ENCODE measurements around the gene FOXD1.

FOXD1 gene

DNA sequence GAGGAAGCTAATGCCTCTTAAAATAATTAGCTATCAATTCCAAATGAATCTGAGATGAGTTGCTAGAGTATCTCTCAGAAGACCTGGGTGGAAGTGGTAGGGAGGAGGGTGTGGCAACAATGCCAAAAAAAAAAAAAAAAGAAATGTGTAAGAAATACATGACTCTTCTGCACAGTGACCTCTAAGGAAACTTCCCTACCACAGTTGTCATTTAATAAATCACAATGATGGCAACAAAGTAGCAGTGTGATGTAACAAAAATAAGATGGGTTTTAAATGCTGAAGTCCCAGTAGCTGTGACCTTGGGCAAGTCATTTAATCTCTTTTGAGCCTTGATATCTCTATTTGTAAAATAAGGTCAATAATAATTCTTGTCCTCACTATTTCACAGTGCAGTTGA lies 7.2 kb downstream of the FOXD1 start:
- DNase-seq (ENCODE audit: low spot score), result no peak

- no peak for DNase-seq (ENCODE audit: low spot score)
These were observed 8.3 kb downstream of the FOXD1 start for GRCh38 chr5:73440262-73440661.

DNA sequence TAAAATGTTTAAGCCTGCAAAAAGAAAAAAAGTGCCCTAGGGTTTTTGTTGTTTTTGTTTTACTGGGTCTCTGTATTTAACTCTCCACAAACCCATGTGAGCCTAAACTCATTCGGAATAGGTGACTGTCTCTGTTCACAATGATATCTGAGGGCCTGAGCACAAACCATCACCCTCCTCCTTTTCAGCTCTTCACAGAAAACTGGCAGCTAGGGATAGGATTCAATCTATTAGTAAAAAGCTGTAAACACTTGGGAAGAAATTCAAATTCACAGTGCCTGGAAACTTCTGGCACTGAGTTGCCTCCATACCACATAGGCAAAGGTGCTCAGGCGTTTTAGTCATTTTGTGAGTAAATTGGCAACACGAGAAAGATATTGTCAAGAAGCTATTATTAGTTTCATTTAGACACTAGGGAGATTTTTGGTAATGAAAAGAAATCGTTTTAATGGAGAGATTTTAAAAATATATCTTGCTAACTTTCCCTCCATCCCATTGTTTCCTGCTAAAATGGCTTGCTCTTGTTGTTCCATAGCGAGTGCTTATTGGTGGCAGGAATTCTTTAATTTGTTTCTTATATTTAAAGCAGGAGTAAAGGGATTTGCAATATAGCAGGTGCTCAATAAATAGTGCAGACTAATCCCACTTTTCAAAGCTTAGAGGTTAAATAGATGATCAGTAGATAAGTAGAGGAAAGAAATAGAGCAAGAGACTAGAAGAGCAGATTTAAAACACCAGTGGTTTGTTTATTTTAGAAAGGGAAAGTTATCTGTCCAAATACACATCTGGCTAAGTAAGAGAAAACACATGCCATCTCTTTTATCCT lies 9.7 kb downstream of the FOXD1 start:
- DNase-seq (ENCODE audit: low spot score), result no peak

- DNase-seq (ENCODE audit: low spot score), result no peak
These were observed 10.6 kb downstream of the FOXD1 start for GRCh38 chr5:73437777-73438644.

GRCh38 chr5:73437101-73437776 lies 11.3 kb downstream of the FOXD1 start:
- DNase-seq (ENCODE audit: low spot score), result peak; percentile 79

- no peak for DNase-seq (ENCODE audit: low spot score)
These were observed 12.0 kb downstream of the FOXD1 start for GRCh38 chr5:73436535-73437100.

DNA sequence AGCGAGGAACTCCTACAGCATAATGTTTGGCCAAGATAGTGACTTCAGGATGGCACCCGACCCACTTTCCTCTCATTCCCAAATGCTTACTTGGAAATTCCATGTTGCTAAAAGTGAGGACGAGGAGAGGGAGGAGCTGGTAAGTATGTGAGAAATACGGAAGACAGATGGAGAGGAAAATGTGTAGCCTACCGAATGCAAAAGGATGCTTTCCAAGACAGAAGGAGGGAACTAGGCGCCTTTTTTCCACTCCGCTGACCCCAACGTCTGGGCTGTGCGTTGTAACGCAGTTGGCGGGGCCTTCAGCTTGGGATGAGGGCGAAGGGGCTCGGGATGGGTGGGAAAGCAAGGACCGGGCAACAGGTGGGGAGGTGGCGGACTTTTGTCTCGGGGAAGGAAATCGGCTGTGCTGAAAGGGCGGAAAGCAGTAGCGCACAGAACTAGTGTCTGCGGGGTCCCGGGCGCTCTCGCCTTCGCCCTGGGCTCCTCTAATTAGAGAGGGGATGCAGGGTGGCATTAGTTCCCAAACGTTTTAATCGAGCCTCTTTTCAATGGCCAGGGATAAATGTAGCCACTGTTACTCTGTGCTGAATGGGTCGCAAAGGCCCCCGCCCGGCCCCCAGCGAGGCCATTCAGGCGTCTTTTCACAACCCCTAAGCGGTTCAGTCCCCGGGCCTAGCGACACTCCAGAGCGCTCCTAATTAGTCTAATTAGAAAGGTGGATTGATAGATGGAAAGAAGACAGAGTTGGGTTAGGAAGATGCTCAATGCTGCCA lies 12.6 kb downstream of the FOXD1 start:
- DNase-seq (ENCODE audit: low spot score), result no peak

DNA sequence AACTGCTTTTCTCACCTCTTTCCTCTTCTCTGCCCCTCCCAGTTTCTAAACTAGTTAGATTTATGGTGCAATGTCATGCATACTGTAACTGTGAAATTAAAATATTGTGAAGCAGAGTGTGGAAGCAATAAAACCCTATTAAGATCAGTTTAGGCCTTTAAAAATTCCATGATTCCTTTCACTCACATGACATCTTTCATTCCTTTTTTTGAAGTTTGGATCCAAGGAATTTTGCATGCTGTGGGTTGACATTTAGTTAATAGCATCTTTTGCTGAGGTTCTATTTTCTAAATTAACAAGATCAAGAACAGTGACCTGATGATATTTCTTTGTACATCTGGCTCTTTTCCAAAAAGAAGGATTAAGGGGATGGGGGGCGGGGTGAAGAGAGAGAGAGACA lies 13.7 kb downstream of the FOXD1 start:
- no peak for DNase-seq (ENCODE audit: low spot score)

GRCh38 chr5:73434461-73434860 lies 14.1 kb downstream of the FOXD1 start:
- peak; percentile 8 for DNase-seq (ENCODE audit: low spot score)

- DNase-seq (ENCODE audit: low spot score), result no peak
These were observed 14.6 kb downstream of the FOXD1 start for GRCh38 chr5:73433982-73434342.

- DNase-seq (ENCODE audit: low spot score), result no peak
These were observed 15.2 kb downstream of the FOXD1 start for GRCh38 chr5:73433272-73433981.

GRCh38 chr5:73431204-73431851 lies 17.2 kb downstream of the FOXD1 start:
- no peak for DNase-seq (ENCODE audit: low spot score)

DNA sequence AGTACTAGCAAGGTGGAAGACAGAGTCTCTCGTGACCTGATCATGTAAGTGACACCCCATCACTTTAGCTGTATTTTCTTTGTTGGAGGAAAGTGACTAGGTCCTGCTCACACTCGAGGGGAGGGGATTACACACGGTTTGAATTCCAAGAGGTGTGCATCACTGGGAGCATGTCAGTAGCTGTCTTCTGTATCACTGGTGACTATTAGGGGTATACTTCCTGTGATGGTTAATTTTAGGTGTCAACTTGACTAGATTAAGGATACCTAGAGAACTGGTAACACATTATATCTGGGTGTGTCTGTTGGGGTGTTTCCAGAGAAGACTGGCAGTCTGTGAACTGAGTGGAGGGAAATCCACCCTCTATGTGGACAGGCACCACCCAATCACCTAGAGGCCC lies 22.5 kb downstream of the FOXD1 start:
- no peak for DNase-seq (ENCODE audit: low spot score)

DNA sequence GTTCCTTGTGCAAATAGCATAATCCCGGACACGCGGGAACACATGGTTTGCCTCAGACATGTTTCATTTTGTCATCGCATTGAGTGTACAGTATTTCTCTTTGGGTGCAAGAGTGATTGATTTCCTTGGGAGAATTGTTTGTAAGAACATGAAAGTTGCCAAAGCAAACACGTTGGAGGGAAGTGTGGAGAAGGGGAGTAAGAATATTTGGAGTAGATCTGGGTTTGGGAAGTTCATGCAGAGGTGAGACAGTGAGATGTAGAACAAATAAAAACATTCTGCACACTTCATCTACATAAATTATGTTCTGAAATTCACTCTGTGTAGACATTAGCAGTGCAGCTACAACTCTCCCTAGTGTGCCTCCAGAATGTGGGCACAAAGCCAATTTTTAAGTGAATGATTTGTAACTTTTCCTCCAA lies 24.0 kb downstream of the FOXD1 start:
- no peak for DNase-seq (ENCODE audit: low spot score)

DNA sequence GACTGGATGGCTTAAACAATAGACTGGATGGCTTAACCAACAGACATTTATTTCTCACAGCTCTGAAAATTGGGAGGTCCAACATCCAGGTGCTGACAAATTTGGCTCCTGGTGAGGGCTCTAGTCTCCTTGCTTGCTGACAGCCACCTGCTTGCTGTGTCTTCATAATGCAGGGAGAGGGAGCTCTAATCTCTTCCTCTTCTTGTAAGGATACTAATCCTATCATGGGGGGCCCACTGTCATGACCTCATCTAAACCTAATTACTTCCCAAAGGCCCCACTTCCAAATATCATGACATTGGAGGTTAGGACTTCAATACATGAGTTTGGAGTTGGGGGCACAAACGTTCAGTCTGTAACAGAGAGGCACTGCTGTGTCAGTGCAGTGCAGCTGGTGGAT lies 26.4 kb downstream of the FOXD1 start:
- no peak for DNase-seq (ENCODE audit: low spot score)

DNA sequence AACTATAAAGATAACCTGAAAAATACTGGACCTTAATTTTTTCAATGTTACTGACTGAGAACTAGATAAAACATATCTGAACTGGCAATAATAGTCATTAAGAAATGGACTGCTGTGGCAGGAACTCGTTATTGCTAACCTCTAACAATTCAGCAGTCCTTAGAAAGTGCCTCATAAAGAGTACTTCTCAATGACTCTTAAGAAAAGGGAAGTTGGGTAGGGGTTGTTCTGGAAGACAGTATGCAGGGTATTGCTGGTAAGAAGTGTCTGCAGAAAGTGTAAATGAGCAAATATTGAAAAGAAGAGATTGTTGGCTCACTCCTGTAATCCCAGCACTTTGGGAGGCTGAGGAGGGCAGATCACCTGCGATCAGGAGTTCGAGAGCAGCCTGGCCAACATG lies 27.9 kb downstream of the FOXD1 start:
- DNase-seq (ENCODE audit: low spot score), result no peak

- no peak for DNase-seq (ENCODE audit: low spot score)
These were observed 28.8 kb downstream of the FOXD1 start for GRCh38 chr5:73419465-73420390.

GRCh38 chr5:73419117-73419464 lies 29.5 kb downstream of the FOXD1 start:
- no peak for DNase-seq (ENCODE audit: low spot score)

GRCh38 chr5:73418244-73418691 lies 30.3 kb downstream of the FOXD1 start:
- no peak for DNase-seq (ENCODE audit: low spot score)

Data from SW480 (cell line).